Stimulated activated effector memory CD8-positive, alpha-beta T cell treated with anti-CD3 and anti-CD28 coated beads, Interleukin-12 subunit alpha, Interleukin-12 subunit beta, amount 100 ng/mL, for 72 hours (primary cell): ENCODE measurements around the gene NATD1.
A peak's percentile ranks its signal among the peaks of the same experiment; 100 is the strongest.

Experiments used
- ATAC-seq: fragments of 150-1000 bp; cut with Tn5 transposase; 2 replicates; pipeline ENCODE4 v1.10.0; 2021
- DNase-seq, 2 donors: peaks; one replicate each; pipeline ENCODE4 v3.0.0; 2021 to 2022; ENCODE audit warnings: low spot score in 2 of 2
- H3K27ac Mint-ChIP-seq: one replicate; pipeline ENCODE4 v1.8.0; 2022; ENCODE audit warnings: mild to moderate bottlenecking, mixed read lengths
- H3K36me3 Mint-ChIP-seq: one replicate; pipeline ENCODE4 v1.8.0; 2022; ENCODE audit warnings: mild to moderate bottlenecking, mixed read lengths
- H3K4me1 Mint-ChIP-seq: one replicate; pipeline ENCODE4 v1.8.0; 2022; ENCODE audit warnings: mixed read lengths
- H3K4me3 Mint-ChIP-seq: one replicate; pipeline ENCODE4 v1.8.0; 2022; ENCODE audit warnings: mild to moderate bottlenecking, mixed read lengths
- H3K9me3 Mint-ChIP-seq: one replicate; pipeline ENCODE4 v1.8.0; 2022; ENCODE audit warnings: mixed read lengths

The NATD1 gene

GRCh38 chr17:21252796-21253645 lies at the start of gene NATD1:
TSS of gene NATD1 (minus strand) at chr17:21253410. CDS start at chr17:21253264, 146 bp downstream.
- DNase-seq (peak; percentile 39 to 83), ATAC-seq (peak; percentile 86)
- H3K4me3 Mint-ChIP-seq, result peak within 1 kb of the TSS; percentile 76
- H3K4me1 Mint-ChIP-seq, result peaks cover 44% of the 10 kb centered on the region
- H3K36me3 Mint-ChIP-seq, result no peaks in the 10 kb centered on the region
- peak within 1 kb of the TSS; percentile 67 for H3K27ac Mint-ChIP-seq
- no peaks in the 10 kb centered on the region for H3K9me3 Mint-ChIP-seq

GRCh38 chr17:21301593-21302550 lies 48.7 kb upstream of the NATD1 start:
- Mint-ChIP-seq H3K36me3 (peaks cover 97% of the 10 kb centered on the region), H3K9me3 (peaks cover 3% of the 10 kb centered on the region), H3K4me3 (no peak overlapping the region), H3K4me1 (peaks cover 18% of the 10 kb centered on the region), H3K27ac (peak overlapping the region; percentile 17)
- DNase-seq (no peak), ATAC-seq (no peak)

GRCh38 chr17:21300601-21301571 lies 47.7 kb upstream of the NATD1 start:
- ATAC-seq (no peak), DNase-seq (no peak)
- H3K4me1 Mint-ChIP-seq, result peaks cover 24% of the 10 kb centered on the region
- no peak overlapping the region for H3K27ac Mint-ChIP-seq
- peaks cover 3% of the 10 kb centered on the region for H3K9me3 Mint-ChIP-seq
- H3K4me3 Mint-ChIP-seq, result no peak overlapping the region
- H3K36me3 Mint-ChIP-seq, result peaks cover 96% of the 10 kb centered on the region

GRCh38 chr17:21299981-21300600 lies 46.9 kb upstream of the NATD1 start:
- H3K27ac Mint-ChIP-seq, result no peak overlapping the region
- peaks cover 27% of the 10 kb centered on the region for H3K4me1 Mint-ChIP-seq
- DNase-seq, result no peak
- H3K36me3 Mint-ChIP-seq, result peaks cover 88% of the 10 kb centered on the region
- no peak overlapping the region for H3K4me3 Mint-ChIP-seq
- no peak for ATAC-seq
- H3K9me3 Mint-ChIP-seq, result peaks cover 3% of the 10 kb centered on the region

- H3K27ac Mint-ChIP-seq, result no peak overlapping the region
- H3K36me3 Mint-ChIP-seq, result peaks cover 78% of the 10 kb centered on the region
- H3K4me1 Mint-ChIP-seq, result peaks cover 37% of the 10 kb centered on the region
- ATAC-seq, result no peak
- no peak for DNase-seq
- H3K9me3 Mint-ChIP-seq, result peaks cover 7% of the 10 kb centered on the region
- no peak overlapping the region for H3K4me3 Mint-ChIP-seq
These were observed 45.8 kb upstream of the NATD1 start for GRCh38 chr17:21298983-21299519.

- no peak overlapping the region for H3K4me3 Mint-ChIP-seq
- DNase-seq, result no peak
These were observed 45.1 kb upstream of the NATD1 start for GRCh38 chr17:21298056-21298982.

GRCh38 chr17:21297597-21297996 lies 44.4 kb upstream of the NATD1 start:
- H3K27ac Mint-ChIP-seq, result peak overlapping the region; percentile 52
- peaks cover 72% of the 10 kb centered on the region for H3K36me3 Mint-ChIP-seq
- H3K4me1 Mint-ChIP-seq, result peaks cover 38% of the 10 kb centered on the region
- H3K4me3 Mint-ChIP-seq, result no peak overlapping the region
- DNase-seq (no peak), ATAC-seq (no peak)
- H3K9me3 Mint-ChIP-seq, result peaks cover 7% of the 10 kb centered on the region

More at GRCh38 chr17:21298056-21298982, 45.1 kb upstream of the NATD1 start:
- ATAC-seq, result no peak
- peaks cover 7% of the 10 kb centered on the region for H3K9me3 Mint-ChIP-seq
- H3K36me3 Mint-ChIP-seq, result peaks cover 72% of the 10 kb centered on the region
- peaks cover 35% of the 10 kb centered on the region for H3K4me1 Mint-ChIP-seq
- no peak overlapping the region for H3K27ac Mint-ChIP-seq

- Mint-ChIP-seq H3K27ac (peak overlapping the region; percentile 52), H3K9me3 (peaks cover 7% of the 10 kb centered on the region), H3K36me3 (peaks cover 72% of the 10 kb centered on the region), H3K4me1 (peaks cover 43% of the 10 kb centered on the region), H3K4me3 (no peak overlapping the region)
- no peak for DNase-seq
- ATAC-seq, result no peak
These were observed 43.9 kb upstream of the NATD1 start for GRCh38 chr17:21297026-21297520.

GRCh38 chr17:21296097-21297025 lies 43.2 kb upstream of the NATD1 start:
- Mint-ChIP-seq H3K4me1 (peaks cover 46% of the 10 kb centered on the region), H3K36me3 (peaks cover 72% of the 10 kb centered on the region), H3K9me3 (peaks cover 7% of the 10 kb centered on the region), H3K27ac (peak overlapping the region; percentile 52), H3K4me3 (no peak overlapping the region)
- ATAC-seq, result no peak
- DNase-seq, result no peak

- peak overlapping the region; percentile 89 for H3K27ac Mint-ChIP-seq
- H3K36me3 Mint-ChIP-seq, result peaks cover 72% of the 10 kb centered on the region
- DNase-seq (no peak), ATAC-seq (no peak)
- no peak overlapping the region for H3K4me3 Mint-ChIP-seq
- peaks cover 4% of the 10 kb centered on the region for H3K9me3 Mint-ChIP-seq
- peaks cover 51% of the 10 kb centered on the region for H3K4me1 Mint-ChIP-seq
These were observed 42.1 kb upstream of the NATD1 start for GRCh38 chr17:21295036-21295952.

- peaks cover 4% of the 10 kb centered on the region for H3K9me3 Mint-ChIP-seq
- peaks cover 59% of the 10 kb centered on the region for H3K4me1 Mint-ChIP-seq
- no peak for DNase-seq
- H3K27ac Mint-ChIP-seq, result peak overlapping the region; percentile 89
- H3K4me3 Mint-ChIP-seq, result no peak overlapping the region
- peaks cover 68% of the 10 kb centered on the region for H3K36me3 Mint-ChIP-seq
- no peak for ATAC-seq
These were observed 41.3 kb upstream of the NATD1 start for GRCh38 chr17:21294321-21295035.
